HG02588 (cell line): Measurements from ENCODE around the gene ABLIM3.
"Not testable (repeated sequence)": the region's sequence is repeated elsewhere in the genome, so short reads cannot be mapped to it uniquely, and the experiment has no call there.

Source experiments
- ATAC-seq: cut with Tn5 transposase; IDR thresholded peaks from one replicate; pipeline ENCODE4 v1.9.1; 2021; ENCODE audit warnings: mild to moderate bottlenecking, moderate library complexity; ENCODE audit not compliant: unreplicated experiment

Gene ABLIM3

GRCh38 chr5:149185067-149185466, 43.8 kb downstream of the ABLIM3 start:
- ATAC-seq = no peak

GRCh38 chr5:149186506-149186905, 45.2 kb downstream of the ABLIM3 start:
- ATAC-seq = no peak

DNA sequence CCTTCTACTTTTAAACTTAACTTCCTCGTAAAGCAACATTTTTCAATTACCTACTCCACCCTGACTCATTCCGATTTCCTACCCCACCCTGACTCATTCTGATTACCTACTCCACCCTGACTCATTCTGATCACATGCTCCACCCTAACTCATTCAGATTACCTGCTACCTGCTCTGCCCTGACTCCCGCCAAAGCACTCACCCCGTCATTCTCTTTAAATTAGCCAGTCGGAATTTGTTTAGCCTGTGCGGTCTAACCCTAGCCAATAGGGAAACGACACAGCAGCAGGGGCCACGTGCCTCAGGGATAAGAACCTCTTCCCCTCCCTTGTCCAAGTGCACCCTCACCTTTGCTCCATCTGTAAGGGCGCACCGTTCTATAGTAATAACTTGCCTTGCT, 46.3 kb downstream of the ABLIM3 start:
- not testable (repeated sequence) for ATAC-seq

DNA sequence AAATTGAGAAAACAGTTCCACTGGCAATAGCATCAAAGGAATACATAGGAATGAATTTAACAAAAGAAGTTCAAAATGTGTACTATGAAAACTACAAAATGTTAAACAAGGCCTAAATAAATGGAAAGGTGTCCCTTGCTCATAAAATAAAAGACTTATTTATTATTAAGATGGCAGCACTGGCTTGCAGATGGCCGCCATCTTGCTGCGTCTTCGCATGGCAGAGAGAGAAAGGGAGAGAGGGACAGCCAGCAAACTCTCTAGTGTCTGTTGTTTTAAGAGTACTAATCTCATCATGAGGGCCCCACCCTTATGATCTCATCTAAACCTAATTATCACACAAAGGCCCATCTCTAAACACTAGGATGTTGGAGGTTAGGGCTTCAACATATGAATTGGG, 47.1 kb downstream of the ABLIM3 start:
- ATAC-seq = no peak

DNA sequence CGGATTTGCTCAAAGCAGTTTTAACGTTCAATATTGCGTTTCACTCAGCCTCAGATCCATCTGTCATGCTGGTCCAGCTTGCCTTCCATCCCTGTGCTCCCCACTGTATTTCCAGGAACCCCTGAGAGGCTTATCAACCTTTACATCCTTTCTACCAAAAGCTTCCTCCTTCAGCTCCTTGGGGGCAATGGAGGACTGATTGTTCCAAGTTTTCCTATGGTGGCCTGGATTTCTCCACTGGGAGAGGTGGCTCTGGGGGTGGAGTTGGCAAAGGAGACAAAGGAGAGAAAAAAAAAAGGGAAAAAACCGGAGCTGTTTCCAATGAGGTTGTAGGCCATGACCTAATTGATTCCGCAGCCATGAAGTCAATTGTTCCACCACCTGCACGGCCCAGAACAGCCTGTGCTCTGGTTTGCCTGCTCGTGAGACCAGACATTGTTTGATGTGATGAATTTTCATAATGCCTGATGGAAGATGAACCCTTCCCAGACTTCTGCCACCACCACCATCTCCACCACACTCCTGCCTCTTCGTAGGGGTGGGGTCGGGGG, 54.1 kb downstream of the ABLIM3 start:
- ATAC-seq = no peak

GRCh38 chr5:149195962-149196361, 54.7 kb downstream of the ABLIM3 start:
- ATAC-seq = no peak

- no peak for ATAC-seq
Observed at GRCh38 chr5:149198148-149198547, 56.9 kb downstream of the ABLIM3 start.

DNA sequence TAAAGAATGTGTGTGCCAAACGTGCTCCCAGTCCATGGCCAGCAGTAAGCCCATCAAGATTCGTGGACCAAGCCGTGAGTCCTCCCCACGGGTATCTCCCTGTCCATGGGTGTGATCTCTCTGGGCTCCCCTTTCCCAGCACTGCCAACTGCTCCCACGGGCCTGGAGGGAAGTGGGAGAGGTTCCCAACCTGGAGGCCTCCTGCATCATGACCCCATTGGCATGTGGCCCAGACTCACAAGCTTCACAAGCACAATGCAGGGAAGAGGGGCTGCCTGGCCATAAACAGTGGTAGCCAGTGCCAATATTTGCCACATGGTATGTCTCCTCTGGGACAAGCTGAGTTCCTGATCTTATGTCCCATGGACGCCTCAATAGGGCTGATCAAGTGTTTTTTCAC, 59.1 kb downstream of the ABLIM3 start:
- ATAC-seq = no peak

DNA sequence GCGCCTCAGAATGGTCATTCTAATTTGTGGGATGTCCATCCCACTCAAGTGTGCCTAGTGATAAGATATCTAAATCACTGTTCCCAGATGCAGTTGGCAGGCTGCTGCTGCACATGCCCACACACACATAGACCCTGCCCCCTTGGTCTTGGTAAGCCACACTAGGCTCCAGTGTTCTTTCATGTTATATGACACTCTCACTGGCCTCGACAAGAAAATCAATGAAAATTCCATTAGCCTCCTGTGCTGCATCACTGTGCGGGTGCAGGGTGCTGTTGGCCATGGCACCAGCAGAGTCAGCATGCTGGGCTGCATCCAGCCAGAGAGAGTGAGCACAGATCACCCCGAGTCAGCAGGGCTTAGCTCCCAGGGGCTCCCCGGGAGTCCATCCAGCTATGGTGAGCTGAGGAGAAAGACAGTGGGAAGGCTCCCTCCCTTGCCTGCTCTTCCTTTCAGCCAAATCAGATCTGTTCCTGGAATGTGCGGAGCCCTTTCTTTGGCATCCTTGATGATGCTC, 59.9 kb downstream of the ABLIM3 start:
- no peak for ATAC-seq

GRCh38 chr5:149202910-149203451, 61.7 kb downstream of the ABLIM3 start:
- ATAC-seq = no peak

- ATAC-seq = no peak
Observed at GRCh38 chr5:149203921-149204441, 62.7 kb downstream of the ABLIM3 start.

- ATAC-seq = no peak
Observed at GRCh38 chr5:149205625-149206523, 64.6 kb downstream of the ABLIM3 start.

- no peak for ATAC-seq
Observed at GRCh38 chr5:149206524-149207141, 65.3 kb downstream of the ABLIM3 start.

- no peak for ATAC-seq
Observed at GRCh38 chr5:149207831-149208230, 66.5 kb downstream of the ABLIM3 start.

DNA sequence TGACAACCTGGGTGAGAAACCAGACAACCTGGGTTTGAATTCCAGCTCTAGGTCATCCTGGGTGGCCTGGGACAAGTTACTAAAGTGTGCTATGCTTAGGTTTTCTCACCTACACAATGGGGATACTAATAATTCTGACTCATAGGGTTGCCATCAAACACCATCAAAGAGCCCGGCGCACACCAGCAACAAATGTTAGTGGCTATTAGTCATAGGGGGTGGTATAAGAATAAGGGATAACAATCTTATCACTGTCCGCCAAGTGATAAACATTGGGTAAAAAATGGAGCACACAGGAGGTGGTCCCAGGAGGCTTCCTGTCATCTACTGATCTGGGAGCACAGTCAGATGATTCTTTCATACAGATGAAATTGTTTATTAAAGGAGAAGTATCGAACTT, 68.9 kb downstream of the ABLIM3 start:
- no peak for ATAC-seq

- ATAC-seq = no peak
Observed at GRCh38 chr5:149210968-149211490, 69.7 kb downstream of the ABLIM3 start.

DNA sequence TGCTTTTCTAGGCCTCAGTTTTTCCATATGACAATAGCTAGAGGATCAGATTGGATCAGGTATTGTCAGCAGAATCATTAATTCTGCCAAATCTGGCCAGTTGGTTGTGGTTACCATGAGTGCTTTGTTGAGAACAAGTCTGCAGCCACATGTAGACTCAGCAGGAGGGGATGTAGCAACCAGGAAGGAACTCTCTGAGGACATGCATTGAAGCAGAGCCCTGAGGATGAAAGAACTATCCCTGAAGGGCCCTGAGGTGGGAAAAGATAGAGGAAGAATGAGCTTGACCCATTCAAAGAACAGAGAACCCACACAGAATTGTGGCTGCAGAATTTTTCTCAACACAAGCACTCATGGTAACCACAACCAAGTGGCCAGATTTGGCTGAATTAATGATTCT, 70.3 kb downstream of the ABLIM3 start:
- ATAC-seq = no peak

DNA sequence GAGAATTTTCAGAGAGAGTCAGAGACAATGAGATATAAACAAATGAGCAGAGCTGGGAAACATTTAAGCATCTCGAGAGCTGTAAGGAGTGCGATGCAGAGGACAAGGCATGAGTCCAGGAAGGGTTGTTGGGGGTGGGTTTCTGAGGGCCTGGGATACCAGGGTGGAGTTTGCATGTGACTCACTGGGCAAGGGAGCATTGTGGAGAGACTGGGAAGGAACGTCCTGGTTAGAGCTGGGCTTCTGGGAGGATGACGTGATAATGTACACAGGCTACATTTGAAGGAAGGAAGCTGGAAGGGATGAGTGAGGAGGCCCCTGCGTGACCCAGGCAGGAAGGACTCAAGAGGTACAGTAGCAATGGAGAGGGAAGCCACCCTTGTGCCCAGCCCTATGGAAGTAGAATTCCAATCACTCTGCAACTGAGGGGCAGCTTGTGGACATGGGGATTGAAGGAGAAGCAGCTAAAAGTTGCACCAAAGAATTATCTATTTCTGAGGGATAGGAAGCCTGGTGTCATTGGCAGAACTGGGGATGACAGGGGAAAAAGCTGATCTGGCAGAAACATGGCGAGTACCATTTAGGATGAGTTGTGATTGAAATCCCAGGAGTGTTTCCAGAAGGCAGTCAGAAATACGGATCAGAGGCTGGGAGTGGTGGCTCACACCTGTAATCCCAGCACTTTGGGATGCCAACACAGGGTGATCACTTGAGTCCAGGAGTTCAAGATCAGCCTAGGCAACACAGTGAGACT, 71.1 kb downstream of the ABLIM3 start:
- ATAC-seq = no peak

GRCh38 chr5:149213264-149213880, 72.1 kb downstream of the ABLIM3 start:
- no peak for ATAC-seq
